ENCODE measurements around the gene ZNF710. TPM values are rescaled to one million over a fixed set of nuclear protein-coding genes. Genes with fewer than 3 reads are reported as not detected.

The ZNF710 gene
- total and polyA plus RNA-seq, 9 of the 15 experiments (the other 6 are each of a cell fraction or from before 2014, with no cell fraction given): 0.56 to 14.2 (median 5.2) TPM

DNA sequence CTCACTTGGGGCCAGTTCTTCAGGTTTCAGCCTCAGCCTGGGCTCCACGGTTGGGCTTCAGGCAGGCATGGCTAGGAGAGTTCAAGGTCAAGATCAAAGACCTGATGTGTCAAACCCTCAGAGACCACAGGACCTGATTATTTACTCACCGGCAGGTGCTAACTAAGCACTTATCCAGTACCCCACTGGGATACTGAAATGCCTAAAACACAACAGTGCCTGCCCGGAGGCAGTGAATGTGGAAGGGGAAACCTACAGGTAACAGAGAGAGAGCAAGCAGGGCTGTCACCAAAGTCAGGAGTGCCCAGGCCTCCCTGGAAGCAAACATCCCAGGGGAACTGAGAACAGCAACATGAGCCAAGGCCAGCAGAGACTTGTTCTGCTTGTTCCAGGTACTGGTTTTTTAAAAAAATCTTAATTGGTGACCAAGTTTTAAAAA, 94.4 kb downstream of the ZNF710 start:
- peak overlapping the region in 1 of 2 experiments; percentile 24; a peak in 1 of 4 replicates for H3K9ac ChIP-seq (ENCODE audit: insufficient read depth in 1 of 2, low read depth in 2 of 2, low read length in 2 of 2)
- no TSS peak for BruUV-seq (replicated peaks)

More for the DNA sequence above, 94.4 kb downstream of the ZNF710 start:
- in situ Hi-C loops (cut with MboI): loop anchor here (10.0 kb wide), 1 partner anchor 341 kb away; the partner anchor contains the start of gene MESP1
- Histone ChIP-seq H3K4me2 (ENCODE audit: insufficient read depth, low read length) (no peak overlapping the region), H4K20me1 (replicated peaks; ENCODE audit: control insufficient read depth, insufficient read depth, low read length) (peaks cover 6% of the 10 kb centered on the region; the same call in 1 of the 2 replicates), H2AFZ (ENCODE audit: low read depth, low read length) (no peak overlapping the region), H3K9me3 (replicated peaks; ENCODE audit: control insufficient read depth, insufficient read depth, low read depth, low read length) (no peaks in the 10 kb centered on the region), H3K27me3 (ENCODE audit: control insufficient read depth in 2 of 2, insufficient read depth in 2 of 2, low read length in 2 of 2) (no peaks in the 10 kb centered on the region), H3K27ac (ENCODE audit: extremely low read depth, low read depth, low read length) (no peak overlapping the region), H3K4me3 (no peak overlapping the region), H3K79me2 (ENCODE audit: control insufficient read depth, insufficient read depth, low read length) (peaks cover 6% of the 10 kb centered on the region; the same call in 1 of the 3 replicates), H3K9me1 (ENCODE audit: control insufficient read depth, insufficient read depth, low read length) (no peaks in the 10 kb centered on the region), H3K36me3 (ENCODE audit: control insufficient read depth, insufficient read depth, low read length) (peaks cover 6% of the 10 kb centered on the region; the same call in 2 of the 3 replicates), H3K4me1 (replicated peaks in 1 of 2; ENCODE audit: control insufficient read depth in 2 of 2, insufficient read depth in 2 of 2, low read length in 2 of 2) (peaks cover 24 to 29% of the 10 kb centered on the region in 2 experiments; a peak in 4 of 5 replicates)
- no peak for ATAC-seq
- TF ChIP-seq, protein P1, sequence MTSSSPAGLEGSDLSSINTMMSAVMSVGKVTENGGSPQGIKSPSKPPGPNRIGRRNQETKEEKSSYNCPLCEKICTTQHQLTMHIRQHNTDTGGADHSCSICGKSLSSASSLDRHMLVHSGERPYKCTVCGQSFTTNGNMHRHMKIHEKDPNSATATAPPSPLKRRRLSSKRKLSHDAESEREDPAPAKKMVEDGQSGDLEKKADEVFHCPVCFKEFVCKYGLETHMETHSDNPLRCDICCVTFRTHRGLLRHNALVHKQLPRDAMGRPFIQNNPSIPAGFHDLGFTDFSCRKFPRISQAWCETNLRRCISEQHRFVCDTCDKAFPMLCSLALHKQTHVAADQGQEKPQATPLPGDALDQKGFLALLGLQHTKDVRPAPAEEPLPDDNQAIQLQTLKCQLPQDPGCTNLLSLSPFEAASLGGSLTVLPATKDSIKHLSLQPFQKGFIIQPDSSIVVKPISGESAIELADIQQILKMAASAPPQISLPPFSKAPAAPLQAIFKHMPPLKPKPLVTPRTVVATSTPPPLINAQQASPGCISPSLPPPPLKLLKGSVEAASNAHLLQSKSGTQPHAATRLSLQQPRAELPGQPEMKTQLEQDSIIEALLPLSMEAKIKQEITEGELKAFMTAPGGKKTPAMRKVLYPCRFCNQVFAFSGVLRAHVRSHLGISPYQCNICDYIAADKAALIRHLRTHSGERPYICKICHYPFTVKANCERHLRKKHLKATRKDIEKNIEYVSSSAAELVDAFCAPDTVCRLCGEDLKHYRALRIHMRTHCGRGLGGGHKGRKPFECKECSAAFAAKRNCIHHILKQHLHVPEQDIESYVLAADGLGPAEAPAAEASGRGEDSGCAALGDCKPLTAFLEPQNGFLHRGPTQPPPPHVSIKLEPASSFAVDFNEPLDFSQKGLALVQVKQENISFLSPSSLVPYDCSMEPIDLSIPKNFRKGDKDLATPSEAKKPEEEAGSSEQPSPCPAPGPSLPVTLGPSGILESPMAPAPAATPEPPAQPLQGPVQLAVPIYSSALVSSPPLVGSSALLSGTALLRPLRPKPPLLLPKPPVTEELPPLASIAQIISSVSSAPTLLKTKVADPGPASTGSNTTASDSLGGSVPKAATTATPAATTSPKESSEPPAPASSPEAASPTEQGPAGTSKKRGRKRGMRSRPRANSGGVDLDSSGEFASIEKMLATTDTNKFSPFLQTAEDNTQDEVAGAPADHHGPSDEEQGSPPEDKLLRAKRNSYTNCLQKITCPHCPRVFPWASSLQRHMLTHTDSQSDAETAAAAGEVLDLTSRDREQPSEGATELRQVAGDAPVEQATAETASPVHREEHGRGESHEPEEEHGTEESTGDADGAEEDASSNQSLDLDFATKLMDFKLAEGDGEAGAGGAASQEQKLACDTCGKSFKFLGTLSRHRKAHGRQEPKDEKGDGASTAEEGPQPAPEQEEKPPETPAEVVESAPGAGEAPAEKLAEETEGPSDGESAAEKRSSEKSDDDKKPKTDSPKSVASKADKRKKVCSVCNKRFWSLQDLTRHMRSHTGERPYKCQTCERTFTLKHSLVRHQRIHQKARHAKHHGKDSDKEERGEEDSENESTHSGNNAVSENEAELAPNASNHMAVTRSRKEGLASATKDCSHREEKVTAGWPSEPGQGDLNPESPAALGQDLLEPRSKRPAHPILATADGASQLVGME (CRISPR knock-in tag; IDR thresholded peaks at IDR 0.05): no peak
- peak; percentile 58; the same call in 1 of the 2 replicates for TF ChIP-seq TCF7 (IDR thresholded peaks at IDR 0.05; ENCODE audit: borderline replicate concordance)
- TF ChIP-seq ETV6 (IDR thresholded peaks at IDR 0.05; ENCODE audit: borderline replicate concordance in 1 of 2, low read depth in 2 of 2, low read length in 1 of 2): no peak
- no peak for TF ChIP-seq ETV6 (CRISPR knock-in tag; IDR thresholded peaks at IDR 0.05; ENCODE audit: borderline replicate concordance)
- peak; percentile 81 for TF ChIP-seq ESRRA (IDR thresholded peaks at IDR 0.05; ENCODE audit: borderline replicate concordance, low read depth)
- no peak for TF ChIP-seq ZNF408 (CRISPR knock-in tag; IDR thresholded peaks at IDR 0.05; ENCODE audit: low read depth)
- 0 out of 2 replicates have a peak, but pooled peaks have one; percentile 28 for TF ChIP-seq LEF1 (IDR thresholded peaks at IDR 0.05)
- no peak for TF ChIP-seq SLC30A9 (CRISPR knock-in tag; IDR thresholded peaks at IDR 0.05)
- TF ChIP-seq HNRNPH1 (optimal IDR thresholded peaks at IDR 0.05; ENCODE audit: low read depth, low read length): no peak
- TF ChIP-seq, protein P2, sequence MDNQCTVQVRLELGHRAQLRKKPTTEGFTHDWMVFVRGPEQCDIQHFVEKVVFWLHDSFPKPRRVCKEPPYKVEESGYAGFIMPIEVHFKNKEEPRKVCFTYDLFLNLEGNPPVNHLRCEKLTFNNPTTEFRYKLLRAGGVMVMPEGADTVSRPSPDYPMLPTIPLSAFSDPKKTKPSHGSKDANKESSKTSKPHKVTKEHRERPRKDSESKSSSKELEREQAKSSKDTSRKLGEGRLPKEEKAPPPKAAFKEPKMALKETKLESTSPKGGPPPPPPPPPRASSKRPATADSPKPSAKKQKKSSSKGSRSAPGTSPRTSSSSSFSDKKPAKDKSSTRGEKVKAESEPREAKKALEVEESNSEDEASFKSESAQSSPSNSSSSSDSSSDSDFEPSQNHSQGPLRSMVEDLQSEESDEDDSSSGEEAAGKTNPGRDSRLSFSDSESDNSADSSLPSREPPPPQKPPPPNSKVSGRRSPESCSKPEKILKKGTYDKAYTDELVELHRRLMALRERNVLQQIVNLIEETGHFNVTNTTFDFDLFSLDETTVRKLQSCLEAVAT (IDR thresholded peaks at IDR 0.05): 0 out of 4 replicates have a peak, but pooled peaks of 1 of the 2 experiments have one; percentile 25
- TF ChIP-seq ETV1 (tag; conservative IDR thresholded peaks at IDR 0.05; ENCODE audit: low read depth): no peak
- CTCF ChIA-PET (ENCODE audit: low intra/inter-chr PET ratio): no interaction called here
- peak; percentile 15 for FAIRE-seq
- POLR2A ChIA-PET: interaction anchor here (0.6 kb wide), 1 partner anchor 423 kb away, joined by 3 read pairs; no protein-coding TSS in a partner anchor
- DNase-seq (ENCODE audit: extremely low read depth in 1 of 4, low spot score in 3 of 4): no peak
- intact Hi-C loops (cut with micrococcal nuclease): no loop called here
- WGBS (ENCODE audit: insufficient coverage, low coverage, missing lambda C conversion rate): 30% methylated on average over 3 of the region's 3 CpGs

All from K562 (cell line).